ENCODE measurements around the gene NTSR1. TPM values are rescaled to one million over a fixed set of nuclear protein-coding genes. Genes with fewer than 3 reads are reported as not detected.

The NTSR1 gene
- total RNA-seq, 1 experiment from 2014 or later = 15.9 TPM

DNA sequence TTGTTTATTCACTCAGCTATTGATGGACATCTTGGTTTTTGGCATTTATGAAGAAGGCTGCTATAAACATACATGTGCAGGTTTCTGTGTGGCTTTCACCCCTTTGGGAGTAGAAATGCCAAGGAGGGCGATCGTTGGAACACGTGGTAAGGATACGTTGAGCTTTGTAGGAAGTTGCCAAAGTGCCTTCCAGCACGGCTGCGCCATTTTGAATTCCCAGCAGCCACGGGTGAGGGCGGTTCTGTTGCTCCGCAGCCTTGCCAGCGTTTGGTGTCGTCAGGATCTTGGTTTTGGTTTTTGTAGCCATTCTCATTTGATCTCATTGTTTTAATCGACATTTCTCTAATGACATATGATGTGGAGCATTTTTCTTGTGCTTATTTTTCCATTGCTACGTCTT is 21.8 kb downstream of the NTSR1 start:
- Histone ChIP-seq H3K27me3 (replicated peaks; ENCODE audit: insufficient read depth, low read depth, low read length, poor library complexity) (no peaks in the 10 kb centered on the region), H3K9me3 (ENCODE audit: low read depth, low read length, poor library complexity, severe bottlenecking) (no peaks in the 10 kb centered on the region), H3K4me1 (ENCODE audit: insufficient read depth, low read length, poor library complexity, severe bottlenecking) (peaks cover 24% of the 10 kb centered on the region), H3K36me3 (ENCODE audit: insufficient read depth, low read length, poor library complexity, severe bottlenecking) (no peaks in the 10 kb centered on the region), H3K27ac (ENCODE audit: low read depth, low read length, poor library complexity, severe bottlenecking) (no peak overlapping the region), H3K4me3 (ENCODE audit: low read depth, low read length, poor library complexity, severe bottlenecking) (no peak overlapping the region)
- DNase-seq (ENCODE audit: low spot score) = no peak
- ChIA-PET POLR2A (ENCODE audit: low non-redundant PET) (no interaction called here), CTCF (no interaction called here)
- no peak for TF ChIP-seq EZH2 (IDR thresholded peaks at IDR 0.05; ENCODE audit: borderline replicate concordance, low read depth, low read length, poor library complexity, severe bottlenecking)
- TF ChIP-seq, protein P1, sequence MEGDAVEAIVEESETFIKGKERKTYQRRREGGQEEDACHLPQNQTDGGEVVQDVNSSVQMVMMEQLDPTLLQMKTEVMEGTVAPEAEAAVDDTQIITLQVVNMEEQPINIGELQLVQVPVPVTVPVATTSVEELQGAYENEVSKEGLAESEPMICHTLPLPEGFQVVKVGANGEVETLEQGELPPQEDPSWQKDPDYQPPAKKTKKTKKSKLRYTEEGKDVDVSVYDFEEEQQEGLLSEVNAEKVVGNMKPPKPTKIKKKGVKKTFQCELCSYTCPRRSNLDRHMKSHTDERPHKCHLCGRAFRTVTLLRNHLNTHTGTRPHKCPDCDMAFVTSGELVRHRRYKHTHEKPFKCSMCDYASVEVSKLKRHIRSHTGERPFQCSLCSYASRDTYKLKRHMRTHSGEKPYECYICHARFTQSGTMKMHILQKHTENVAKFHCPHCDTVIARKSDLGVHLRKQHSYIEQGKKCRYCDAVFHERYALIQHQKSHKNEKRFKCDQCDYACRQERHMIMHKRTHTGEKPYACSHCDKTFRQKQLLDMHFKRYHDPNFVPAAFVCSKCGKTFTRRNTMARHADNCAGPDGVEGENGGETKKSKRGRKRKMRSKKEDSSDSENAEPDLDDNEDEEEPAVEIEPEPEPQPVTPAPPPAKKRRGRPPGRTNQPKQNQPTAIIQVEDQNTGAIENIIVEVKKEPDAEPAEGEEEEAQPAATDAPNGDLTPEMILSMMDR (conservative IDR thresholded peaks at IDR 0.05; ENCODE audit: low read depth, low read length) = no peak
- TSS peak; percentile 48 for BruUV-seq (replicated peaks)
- intact Hi-C loops (cut with micrococcal nuclease; ENCODE audit: unreplicated experiment) = no loop called here

DNA sequence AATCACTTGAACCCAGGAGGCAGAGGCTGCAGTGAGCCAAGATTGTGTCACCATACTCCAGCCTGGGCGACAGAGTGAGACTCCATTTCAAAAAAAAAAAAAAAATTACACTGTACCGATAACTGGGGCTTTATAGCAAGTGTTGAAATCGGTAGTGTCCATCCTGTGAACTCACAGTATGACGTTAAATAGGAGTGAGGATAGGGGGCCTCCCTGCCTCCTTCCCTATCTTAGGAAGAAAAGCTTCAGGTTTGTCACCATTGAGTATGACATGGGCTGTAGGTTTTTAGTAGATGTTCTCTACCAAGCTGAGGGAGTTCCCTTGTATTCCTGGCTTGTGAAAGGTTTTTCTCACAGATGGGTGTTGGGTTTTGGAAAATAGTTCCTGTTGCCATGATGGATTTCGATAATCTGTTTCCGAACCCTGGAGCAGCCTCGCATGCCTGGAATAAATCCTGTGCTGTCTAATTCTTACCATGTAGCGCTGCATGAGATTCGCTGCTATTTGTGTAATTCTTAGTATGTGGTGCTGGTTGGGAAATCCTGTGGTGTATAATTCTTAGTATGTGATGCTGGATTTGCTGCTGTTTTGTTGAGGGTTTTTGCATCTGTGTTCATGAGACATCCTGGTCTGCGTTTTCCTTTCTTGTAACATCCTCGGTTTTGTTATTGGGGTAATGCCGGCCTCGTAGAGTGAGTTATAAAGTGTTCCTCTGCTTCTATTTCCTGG is 23.6 kb downstream of the NTSR1 start:
- Histone ChIP-seq H3K36me3 (ENCODE audit: insufficient read depth, low read length, poor library complexity, severe bottlenecking) (no peaks in the 10 kb centered on the region), H3K27ac (ENCODE audit: low read depth, low read length, poor library complexity, severe bottlenecking) (peak overlapping the region; percentile 19), H3K27me3 (replicated peaks; ENCODE audit: insufficient read depth, low read depth, low read length, poor library complexity) (no peaks in the 10 kb centered on the region), H3K9me3 (ENCODE audit: low read depth, low read length, poor library complexity, severe bottlenecking) (no peaks in the 10 kb centered on the region), H3K4me1 (ENCODE audit: insufficient read depth, low read length, poor library complexity, severe bottlenecking) (peaks cover 41% of the 10 kb centered on the region), H3K4me3 (ENCODE audit: low read depth, low read length, poor library complexity, severe bottlenecking) (no peak overlapping the region)
- intact Hi-C loops (cut with micrococcal nuclease; ENCODE audit: unreplicated experiment) = no loop called here
- TF ChIP-seq, protein P1 (conservative IDR thresholded peaks at IDR 0.05; ENCODE audit: low read depth, low read length) = no peak
- no peak for TF ChIP-seq EZH2 (IDR thresholded peaks at IDR 0.05; ENCODE audit: borderline replicate concordance, low read depth, low read length, poor library complexity, severe bottlenecking)
- CTCF ChIA-PET = no interaction called here
- DNase-seq (ENCODE audit: low spot score) = no peak
- POLR2A ChIA-PET (ENCODE audit: low non-redundant PET) = no interaction called here
- BruUV-seq (replicated peaks) = TSS peak; percentile 20

DNA sequence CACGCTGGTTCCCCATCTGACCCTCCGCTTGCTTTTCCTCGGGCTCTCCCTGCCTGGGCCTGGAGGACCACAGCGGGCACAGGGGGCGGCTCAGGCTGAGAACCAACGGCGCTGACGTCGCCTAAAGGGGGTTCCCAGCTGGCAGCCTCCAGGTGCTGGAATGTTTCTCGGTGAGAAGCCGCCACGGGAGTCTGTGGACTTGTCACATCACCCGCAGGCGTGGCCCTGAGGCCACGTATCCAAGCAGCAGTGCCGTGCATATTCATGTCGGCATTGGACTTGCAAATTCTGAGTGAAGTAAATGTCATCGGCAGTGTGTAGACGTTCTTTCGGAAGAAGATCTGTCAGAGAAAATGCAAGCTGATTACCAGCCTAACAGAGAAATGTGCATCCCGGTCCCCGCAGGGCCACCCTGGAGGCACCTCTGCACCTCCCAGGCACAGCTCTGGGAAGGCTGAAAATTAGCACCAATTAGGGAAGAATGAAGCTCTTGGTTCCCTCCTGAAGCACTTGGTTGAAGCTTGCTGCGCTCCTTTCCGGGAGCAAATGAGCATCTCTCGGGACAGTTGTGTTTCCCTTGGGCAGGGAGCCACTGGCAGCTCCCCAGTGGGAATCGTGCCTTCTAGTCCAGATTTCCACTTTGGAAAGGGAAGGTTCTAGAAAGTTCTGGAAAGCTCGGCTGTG is 24.3 kb downstream of the NTSR1 start:
- Histone ChIP-seq H3K27me3 (replicated peaks; ENCODE audit: insufficient read depth, low read depth, low read length, poor library complexity) (no peaks in the 10 kb centered on the region), H3K27ac (ENCODE audit: low read depth, low read length, poor library complexity, severe bottlenecking) (peak overlapping the region; percentile 97), H3K9me3 (ENCODE audit: low read depth, low read length, poor library complexity, severe bottlenecking) (no peaks in the 10 kb centered on the region), H3K4me3 (ENCODE audit: low read depth, low read length, poor library complexity, severe bottlenecking) (no peak overlapping the region), H3K36me3 (ENCODE audit: insufficient read depth, low read length, poor library complexity, severe bottlenecking) (no peaks in the 10 kb centered on the region), H3K4me1 (ENCODE audit: insufficient read depth, low read length, poor library complexity, severe bottlenecking) (peaks cover 46% of the 10 kb centered on the region)
- POLR2A ChIA-PET (ENCODE audit: low non-redundant PET) = no interaction called here
- intact Hi-C loops (cut with micrococcal nuclease; ENCODE audit: unreplicated experiment) = no loop called here
- TF ChIP-seq EZH2 (IDR thresholded peaks at IDR 0.05; ENCODE audit: borderline replicate concordance, low read depth, low read length, poor library complexity, severe bottlenecking) = no peak
- TF ChIP-seq, protein P1 (conservative IDR thresholded peaks at IDR 0.05; ENCODE audit: low read depth, low read length) = no peak
- DNase-seq (ENCODE audit: low spot score) = no peak
- no TSS peak for BruUV-seq (replicated peaks)
- CTCF ChIA-PET = interaction anchor here (0.6 kb wide), 1 partner anchor 35 kb away, joined by 3 read pairs; no protein-coding TSS in a partner anchor
